ENCODE data around the gene RPL5. TPM values are rescaled to one million over a fixed set of nuclear protein-coding genes. Genes with fewer than 3 reads are reported as not detected.

Gene RPL5
- 1,041 and 1,208 TPM in 2 replicates for total RNA-seq

DNA sequence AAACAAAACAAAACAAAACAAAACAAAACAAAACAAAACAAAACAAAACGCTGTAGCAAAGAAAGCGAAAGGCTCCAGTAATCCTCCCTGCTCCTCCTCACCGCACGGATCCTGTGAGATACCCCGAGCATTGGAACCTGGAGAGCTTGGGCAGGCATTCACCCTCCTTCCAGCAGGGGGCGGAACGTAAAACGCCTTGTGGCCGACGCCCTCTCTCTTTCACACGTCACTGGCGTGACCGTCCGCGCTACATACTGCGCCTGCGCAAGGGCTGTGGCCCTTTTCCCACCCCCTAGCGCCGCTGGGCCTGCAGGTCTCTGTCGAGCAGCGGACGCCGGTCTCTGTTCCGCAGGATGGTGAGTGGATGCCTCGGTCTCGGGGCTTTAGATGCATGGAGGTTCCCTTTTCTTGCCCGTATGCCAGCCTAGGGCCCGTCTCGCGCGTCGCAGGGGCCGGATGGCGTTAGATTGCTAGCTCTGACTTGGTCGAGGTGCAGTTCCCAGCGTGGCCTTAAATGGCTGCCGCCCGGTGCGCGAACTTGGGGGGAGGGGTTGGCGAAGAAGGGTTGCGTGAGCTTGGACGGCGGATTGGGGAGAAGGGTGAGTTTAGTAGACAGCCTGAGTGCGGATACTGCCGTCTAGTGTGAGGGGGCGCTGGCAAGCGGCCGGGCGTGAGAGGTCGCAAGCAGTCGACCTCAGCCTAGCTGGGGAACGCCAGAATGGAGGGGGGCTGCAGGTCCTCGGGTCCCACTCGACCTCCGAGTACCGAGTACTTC, at the start of gene RPL5:
Gene RPL5 (plus strand): TSS at position 279 of the 775 bp plus-strand sequence. CDS start 75 bp downstream, at position 354.

DNA sequence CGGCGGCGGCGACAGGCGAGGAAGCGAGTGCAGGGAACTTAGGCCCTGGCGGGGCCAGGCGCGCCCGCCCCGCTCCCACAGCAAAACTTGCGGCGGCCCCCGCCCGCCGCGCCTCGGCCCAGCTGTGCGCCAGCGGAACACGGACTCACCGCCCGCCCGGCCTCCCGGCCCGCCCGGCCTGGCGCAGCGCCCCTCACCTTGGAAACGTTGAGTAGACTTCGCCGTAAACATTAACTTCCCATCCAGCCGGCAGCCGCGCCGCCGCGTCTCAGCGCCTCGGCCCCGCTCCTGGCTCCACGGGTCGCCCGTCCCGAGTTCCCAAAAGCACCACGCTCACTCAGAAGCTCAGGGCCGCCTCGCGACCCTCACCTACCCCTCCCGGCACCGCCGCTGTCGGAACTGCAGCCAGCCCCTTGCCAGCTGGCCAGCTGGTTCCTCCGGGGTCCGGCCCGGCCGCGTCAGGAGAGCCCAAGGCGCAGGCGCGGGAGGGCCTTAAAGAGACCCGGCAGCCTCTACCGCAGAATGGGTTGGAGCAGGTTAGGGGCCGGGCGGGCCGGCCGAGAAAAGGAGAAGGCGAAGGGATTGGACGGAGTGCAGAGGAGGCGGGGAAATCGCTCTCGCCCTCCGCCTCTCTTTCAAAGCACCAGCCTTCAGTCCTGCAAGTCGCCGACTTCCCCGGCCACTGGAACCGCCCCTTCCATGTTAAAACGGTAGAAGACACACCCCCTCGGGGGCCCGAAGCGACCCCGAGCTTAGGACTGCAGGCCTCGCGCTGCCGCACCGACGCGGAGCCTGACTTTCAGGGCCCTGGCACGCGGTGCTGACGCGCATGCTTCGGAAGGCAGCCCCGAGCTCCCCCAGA, 47.0 kb upstream of the RPL5 start, which contains the start of gene EVI5:
Gene EVI5 (minus strand): TSS at position 470 of the 862 bp plus-strand sequence. CDS start 48,562 bp downstream, outside the sequence.

Small RNA genes within 50 kb of the gene (small RNA-seq; reads per million reads assigned to genes)
- gene RF00432 (not detected), gene SNORA66 (149 reads per million, percentile 99 among the genes with 10 or more reads in this experiment), gene SNORD21 (not detected)

Other genes with a start within 250 kb of the RPL5 start
- gene EVI5, start 46.9 kb upstream of the RPL5 start, total RNA-seq = 26.5 and 29.7 TPM in 2 replicates
- 5.9 and 7.8 TPM in 2 replicates for gene DIPK1A, start 129.4 kb downstream of the RPL5 start, total RNA-seq
- 9.9 and 16.8 TPM in 2 replicates for gene MTF2, start 247.2 kb downstream of the RPL5 start, total RNA-seq